ENCODE data around the gene SOAT2.

DNA sequence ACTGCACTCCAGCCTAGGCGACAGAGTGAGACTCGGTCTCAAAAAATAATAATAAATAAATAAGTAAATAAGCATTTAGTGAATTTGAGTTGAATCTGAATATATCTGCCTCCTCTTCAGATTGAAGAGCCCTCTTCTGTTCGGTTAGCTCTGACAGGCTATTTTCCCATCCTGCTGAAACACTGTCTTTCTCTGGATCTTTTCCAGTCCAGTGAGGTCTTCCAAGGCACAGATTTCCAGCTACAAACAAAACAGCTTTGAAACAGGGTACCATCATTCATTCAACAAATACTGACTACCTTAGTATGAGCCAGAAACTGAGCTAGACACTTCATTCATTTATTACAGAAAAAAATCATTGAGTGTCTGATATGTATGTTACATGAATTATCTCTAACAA is 16.9 kb upstream of the SOAT2 start:
- TF ChIP-seq TEAD4 (IDR thresholded peaks at IDR 0.05), result no peak
- no peak for TF ChIP-seq TAF1 (IDR thresholded peaks at IDR 0.05; ENCODE audit: low read depth)
- no peak for TF ChIP-seq RAD21 (IDR thresholded peaks at IDR 0.05; ENCODE audit: low read depth)
- TF ChIP-seq NFIC (IDR thresholded peaks at IDR 0.05), result no peak
